SW480 (cell line): ENCODE data around the gene NT5DC2.

Experiments used
- DNase-seq: peaks from one replicate; pipeline ENCODE4 v3.0.0-alpha.2; 2016; ENCODE audit warnings: low spot score

The NT5DC2 gene

DNA sequence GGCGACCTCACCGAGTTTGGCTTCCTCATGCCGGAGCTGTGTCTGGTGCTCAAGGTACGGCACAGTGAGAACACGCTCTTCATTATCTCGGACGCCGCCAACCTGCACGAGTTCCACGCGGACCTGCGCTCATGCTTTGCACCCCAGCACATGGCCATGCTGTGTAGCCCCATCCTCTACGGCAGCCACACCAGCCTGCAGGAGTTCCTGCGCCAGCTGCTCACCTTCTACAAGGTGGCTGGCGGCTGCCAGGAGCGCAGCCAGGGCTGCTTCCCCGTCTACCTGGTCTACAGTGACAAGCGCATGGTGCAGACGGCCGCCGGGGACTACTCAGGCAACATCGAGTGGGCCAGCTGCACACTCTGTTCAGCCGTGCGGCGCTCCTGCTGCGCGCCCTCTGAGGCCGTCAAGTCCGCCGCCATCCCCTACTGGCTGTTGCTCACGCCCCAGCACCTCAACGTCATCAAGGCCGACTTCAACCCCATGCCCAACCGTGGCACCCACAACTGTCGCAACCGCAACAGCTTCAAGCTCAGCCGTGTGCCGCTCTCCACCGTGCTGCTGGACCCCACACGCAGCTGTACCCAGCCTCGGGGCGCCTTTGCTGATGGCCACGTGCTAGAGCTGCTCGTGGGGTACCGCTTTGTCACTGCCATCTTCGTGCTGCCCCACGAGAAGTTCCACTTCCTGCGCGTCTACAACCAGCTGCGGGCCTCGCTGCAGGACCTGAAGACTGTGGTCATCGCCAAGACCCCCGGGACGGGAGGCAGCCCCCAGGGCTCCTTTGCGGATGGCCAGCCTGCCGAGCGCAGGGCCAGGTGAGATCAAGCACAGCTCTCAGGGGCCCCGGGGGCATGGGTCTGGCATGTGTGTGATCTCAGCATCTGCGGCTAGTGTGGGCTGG, 45.6 kb downstream of the NT5DC2 start:
- no peak for DNase-seq

DNA sequence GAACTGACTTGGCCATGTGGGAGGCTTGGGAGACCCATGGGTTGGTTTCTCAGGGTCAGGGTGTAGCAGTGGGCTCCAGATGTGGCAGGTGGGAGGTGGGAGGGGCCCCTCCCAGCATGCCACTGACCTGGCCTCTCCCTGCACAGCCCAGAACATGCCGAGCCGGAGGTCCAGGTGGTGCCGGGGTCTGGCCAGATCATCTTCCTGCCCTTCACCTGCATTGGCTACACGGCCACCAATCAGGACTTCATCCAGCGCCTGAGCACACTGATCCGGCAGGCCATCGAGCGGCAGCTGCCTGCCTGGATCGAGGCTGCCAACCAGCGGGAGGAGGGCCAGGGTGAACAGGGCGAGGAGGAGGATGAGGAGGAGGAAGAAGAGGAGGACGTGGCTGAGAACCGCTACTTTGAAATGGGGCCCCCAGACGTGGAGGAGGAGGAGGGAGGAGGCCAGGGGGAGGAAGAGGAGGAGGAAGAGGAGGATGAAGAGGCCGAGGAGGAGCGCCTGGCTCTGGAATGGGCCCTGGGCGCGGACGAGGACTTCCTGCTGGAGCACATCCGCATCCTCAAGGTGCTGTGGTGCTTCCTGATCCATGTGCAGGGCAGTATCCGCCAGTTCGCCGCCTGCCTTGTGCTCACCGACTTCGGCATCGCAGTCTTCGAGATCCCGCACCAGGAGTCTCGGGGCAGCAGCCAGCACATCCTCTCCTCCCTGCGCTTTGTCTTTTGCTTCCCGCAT, 46.4 kb downstream of the NT5DC2 start:
- DNase-seq = no peak

DNA sequence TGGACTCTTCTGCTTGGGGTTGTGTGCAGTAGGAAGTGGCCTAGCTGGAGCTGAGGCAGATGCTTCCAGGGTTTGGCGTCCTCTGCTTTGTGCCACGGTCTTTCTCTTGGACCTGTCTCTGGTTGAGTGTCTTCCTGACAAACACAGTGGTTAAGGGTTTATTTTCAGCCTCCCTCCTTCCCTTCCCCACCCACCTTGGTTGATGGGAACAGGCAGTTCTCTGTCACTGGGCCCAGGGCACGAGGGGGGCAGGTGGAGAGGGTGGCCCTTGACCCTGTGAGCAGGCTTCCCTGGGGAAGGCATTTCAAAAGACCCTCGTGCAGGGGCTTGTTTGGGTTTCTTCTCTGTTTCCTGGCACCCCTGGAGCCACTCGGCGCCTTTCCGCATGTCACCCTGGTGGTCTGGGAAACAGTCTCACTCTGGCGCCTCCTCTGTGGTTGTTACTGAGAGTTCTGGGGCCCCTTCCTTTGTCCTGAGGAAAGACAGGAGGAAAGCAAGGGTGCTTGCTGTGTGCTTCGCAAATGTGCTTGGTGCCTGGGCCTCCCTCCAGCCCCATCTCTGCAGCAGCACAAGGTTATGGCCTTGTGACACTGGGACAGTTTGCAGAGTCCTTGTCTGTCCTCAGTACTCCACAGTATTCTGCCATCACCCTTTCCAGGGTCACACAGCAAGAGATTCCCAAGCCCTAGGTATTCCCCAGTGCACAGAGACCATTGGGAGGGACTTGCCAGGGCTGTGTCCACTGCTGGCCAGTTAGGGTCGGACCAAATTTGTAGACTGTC, 48.8 kb downstream of the NT5DC2 start:
- DNase-seq = no peak

DNA sequence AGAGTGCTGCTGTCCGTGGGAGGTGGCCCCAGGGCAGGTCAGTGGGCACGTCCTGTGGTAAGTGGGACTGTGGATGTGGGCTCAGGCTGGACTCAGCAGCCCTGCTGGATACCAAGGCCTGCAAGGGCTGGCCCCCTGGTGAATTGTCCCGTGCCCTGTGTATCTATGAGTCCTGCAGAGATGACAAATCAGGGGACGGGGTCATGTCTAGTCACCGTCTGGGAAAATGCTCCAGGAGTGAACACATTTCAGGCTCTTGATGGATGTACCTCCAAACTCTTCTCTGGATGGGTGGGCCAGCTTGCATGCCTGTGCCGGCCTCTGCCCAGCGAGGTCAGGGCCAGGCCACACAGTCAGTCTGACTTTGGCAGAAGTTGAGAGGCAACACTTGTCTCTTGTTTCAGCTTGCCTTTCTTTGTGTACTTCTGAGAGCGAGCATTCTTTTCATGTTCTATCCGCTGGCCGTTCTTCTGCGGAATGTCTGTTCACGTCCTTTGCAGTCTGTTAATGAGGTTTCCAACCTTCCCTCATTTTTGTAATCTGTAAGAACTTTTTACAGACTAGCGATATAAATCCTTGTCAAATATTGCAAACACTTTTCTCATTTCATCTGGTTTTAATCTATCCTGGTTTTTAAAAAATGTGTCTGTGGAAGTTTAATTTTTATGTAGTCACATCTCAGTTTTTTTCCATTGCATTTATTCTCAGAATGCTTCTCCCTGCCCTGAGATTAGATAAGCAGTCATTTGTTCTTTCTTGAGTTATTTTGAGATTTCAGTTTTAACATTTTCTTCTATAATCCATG, 49.9 kb downstream of the NT5DC2 start:
- no peak for DNase-seq

DNA sequence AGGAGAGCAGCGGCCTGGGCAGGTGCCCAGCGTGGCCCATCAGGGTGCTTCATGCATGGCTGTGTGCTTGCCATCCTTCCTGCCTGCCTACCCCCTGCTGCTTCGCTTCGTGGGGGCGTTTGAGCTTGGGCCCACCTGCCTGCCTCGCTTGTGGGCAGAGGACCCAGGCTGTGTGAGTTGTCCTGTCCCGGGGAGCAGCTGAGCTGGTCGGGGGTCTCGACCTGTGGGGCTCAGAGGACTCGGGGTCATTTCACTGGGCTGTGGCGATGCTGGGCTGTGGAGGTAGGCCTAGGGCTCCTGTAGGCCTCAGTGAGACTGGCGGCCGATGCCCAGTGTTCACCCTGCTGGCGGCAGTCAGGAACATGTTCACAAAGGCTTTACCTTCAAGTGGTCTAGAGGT, 50.6 kb downstream of the NT5DC2 start:
- no peak for DNase-seq

DNA sequence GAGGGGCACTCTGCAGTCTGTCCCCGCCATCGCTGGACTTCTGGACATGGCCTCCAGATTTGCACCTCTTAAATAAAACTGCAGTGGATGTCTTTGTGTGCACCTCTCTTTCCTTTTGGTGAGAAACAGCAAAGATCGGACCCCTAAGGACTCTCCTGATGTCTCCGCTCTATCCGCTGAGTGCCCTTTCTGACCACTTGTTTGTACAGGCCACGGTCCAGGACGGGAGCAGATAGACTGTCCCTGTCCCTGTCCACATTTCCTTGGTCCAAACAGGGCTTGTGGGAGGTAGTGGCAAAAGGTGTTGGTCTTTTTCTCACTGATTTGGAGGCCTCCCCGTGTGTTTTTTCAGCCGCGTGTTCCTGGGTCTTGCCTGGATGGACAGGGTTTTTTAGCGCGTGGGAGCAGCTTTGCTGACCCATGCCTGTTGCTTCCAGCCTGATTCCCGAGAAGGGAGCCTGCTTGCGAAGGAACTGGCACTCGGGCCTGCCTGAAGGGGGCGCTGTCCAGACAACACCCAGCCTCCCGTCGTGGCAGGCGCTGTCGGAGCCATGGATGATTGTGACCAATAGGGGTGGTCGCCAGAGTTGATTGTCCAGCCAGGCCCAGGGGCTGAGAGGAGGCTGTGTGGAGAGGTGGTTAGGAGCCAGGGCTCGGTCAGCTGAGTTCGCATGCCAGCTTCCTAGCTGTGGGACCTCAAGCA, 51.7 kb downstream of the NT5DC2 start:
- DNase-seq = no peak

DNA sequence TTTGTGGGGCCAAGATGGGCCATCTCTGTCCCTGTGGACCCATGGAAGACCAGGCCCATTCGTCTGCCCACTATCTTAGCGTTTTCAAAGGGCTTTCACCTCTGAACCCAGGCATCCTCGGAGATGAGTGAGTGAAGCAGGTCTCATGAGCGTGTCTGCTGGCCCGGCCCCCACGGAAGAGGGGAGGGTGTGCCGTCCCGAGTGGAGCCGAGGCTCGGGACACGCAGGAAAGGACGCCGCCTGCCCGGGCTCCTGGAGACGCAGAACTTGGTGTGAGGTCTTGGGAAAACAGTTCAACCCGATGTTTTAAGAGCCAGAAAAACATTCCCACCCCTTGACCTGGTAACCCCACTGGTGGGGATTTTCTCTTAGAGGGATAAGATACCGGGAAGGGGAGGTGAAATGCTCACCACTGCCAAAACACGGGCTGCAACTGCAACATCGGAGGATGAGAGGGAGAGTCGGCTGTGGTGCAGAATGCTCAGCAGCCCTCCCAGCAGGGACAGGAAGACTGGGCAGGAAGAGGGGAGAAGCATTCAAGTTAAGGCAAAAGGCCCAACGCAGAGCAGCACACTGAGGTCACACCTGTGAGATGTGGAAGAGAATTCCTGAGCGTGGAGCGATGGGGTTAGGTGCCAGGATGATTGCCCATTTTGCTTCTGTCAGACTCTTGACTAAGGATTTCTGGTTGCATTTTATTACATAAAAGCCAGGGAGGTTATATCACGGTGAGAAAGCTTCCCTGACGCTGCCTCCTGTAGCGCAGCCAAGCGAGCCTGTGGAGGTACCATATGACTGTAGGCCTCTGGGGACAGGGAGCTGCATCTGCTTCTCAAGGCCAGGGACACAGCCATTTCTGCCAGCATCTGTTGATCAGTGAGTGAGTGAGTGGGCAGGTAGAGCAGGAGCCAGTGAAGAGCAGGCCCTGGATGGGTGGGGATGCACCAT, 52.6 kb downstream of the NT5DC2 start:
- DNase-seq = no peak

DNA sequence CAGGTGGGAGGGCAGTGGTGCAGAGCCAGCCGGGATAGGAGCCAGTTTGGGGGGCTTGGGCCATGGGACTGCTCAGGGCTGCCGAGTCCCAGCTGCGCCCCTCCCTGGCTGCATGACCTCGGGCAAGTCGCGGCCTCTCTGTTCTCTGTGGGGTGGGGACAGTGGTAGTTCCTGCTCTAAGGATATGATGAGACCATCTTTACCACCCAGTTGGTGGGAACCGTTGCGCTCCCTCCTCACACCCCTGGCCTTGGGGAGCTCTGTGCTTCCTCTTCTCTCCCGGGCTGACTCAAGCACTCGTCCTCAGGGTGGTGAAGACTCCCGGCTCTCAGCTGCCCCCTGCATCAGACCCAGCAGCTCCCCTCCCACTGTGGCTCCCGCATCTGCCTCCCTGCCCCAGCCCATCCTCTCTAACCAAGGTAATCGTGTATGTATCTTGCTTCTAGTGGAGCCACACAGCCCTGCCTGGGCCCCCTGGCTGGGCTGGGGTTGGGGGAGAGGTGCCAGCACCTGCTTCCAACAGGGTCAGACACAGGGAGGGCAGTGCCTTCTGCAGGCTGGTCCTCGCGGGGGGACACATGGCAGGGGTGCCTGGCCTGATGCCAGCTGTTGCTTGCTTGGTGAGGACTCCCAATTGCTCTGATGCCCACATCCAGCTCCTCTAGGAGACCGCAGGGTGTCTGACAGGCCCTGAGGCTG, 53.6 kb downstream of the NT5DC2 start:
- DNase-seq = no peak

DNA sequence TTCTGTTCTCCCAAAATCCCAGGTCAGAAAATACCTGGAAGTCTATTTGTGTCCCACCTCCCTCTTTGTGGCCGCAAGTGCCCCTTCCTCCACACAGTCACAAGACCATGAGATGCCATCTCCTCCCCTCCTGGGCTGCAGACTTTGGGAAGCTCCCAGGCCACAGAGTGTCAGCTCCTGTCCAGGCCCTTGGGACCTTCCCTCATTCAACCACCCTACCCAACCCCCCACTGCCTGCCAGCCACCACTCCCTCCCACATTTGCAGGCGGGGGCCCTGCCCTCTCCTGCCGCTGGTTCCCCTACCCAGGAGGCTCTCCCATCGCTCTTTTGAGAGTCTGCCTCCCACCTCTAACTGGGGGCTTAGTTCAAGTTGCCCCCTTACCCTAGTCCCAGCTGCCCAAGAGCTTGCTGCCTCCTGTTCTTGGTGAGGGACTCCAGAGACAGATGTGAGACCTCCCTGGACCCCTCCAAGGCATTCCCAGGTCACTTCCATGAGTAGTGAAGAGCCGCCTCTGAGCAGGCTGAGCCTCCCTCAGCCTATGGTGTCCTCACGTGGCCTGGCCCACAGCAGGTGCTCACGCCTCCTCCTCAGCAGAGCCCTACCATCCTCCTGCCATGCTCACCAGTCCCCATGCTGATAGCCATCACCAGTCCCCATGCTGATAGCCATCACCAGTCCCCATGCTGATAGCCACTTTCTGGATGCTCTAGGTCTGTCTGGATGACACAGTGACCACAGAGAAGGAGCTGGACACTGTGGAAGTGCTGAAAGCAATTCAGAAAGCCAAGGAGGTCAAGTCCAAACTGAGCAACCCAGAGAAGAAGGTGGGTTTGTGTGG, 54.4 kb downstream of the NT5DC2 start:
- no peak for DNase-seq

DNA sequence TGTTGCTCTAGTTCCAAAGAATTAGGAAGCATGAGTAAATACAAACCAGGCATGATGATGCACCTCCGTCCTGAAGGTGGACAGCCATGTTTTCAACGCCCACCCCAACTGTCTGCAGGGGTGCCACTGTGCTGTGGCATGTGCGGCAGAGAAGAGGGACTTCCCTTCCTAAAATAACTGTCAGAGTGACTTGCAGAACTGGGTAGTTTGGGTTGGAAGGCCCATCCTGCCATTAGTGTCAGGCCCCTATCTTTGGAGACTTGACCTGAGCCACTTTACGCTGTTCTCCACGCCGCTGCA, 55.9 kb downstream of the NT5DC2 start:
- no peak for DNase-seq

DNA sequence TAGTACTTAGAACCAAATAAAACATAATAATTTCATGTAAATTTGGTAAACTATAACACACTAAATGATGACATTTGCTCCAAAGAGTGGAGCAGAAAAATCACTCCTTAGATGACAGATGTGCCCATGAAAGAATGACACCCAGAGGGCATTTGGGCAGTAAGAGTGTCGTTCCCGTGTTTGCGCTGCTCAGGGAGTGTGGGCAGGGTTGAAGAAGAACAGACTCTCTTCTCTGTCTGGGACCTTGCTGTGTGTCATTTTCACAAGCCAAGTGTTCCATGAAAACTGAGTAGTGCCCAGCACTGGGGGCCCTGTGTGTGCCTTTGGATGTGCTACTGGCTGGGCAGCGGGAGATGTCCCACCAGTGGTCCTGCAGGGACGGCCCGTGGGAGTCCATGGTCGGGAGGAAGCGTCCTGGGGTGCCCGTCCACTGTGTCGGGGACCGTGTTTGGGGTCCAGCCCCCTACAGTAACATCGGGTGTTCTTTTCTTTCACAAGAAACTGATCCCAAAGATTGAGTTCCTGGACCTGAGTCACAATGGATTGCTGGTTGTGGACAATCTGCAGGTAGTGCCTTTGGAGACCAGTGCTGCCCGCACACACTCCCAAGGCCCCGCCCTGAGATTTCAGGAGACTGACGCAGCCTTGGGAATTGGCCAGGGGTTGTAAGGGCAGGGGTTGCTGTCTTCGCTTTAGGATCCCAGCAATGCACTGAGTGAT, 56.4 kb downstream of the NT5DC2 start:
- DNase-seq = no peak
